ENCODE results near the gene TBC1D22A. TPM values are rescaled to one million over a fixed set of nuclear protein-coding genes. Genes with fewer than 3 reads are reported as not detected.

The TBC1D22A gene
- total RNA-seq, 2 experiments from 2014 or later = 38.5 to 41.0 TPM

GRCh38 chr22:46879083-46879482 is 116.6 kb downstream of the TBC1D22A start:
- no peak overlapping the region for H3K27ac Mint-ChIP-seq
- CTCF ChIA-PET = no interaction called here

DNA sequence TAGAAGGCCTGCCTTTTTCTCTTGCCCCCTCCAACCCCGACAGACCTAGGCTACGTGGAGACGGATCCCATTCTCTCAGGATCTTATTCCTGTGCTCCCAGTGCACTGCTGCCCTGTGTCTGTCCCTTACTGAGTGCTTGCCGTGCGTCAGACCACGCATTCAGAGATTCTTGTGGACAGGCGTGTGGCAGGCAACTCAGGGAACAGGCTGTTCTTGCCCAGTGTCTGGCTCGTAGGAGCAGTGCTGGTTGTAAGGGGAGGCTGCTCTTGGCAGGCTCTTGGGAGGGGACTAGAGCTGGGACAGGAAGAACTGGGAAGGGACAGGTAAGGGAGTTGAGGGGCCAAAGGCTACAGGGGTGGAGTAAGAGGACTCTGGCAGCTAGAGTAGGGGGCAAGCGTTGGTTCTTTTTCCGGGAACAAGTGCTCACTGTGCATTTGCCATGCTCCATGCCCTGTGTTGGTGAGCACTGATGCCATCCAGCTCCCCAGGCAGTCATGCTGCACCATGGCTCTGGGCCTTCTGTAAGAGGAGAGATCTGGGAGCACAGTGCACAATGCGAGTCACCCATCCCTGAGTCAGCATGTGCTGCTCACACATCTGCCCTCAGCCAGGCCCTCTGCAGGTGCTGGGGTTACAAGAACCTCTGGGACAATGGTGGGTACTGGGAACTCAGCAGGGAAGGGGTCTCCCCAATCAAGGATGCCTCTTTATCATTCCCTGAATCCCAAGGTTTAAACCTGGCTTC is 119.1 kb downstream of the TBC1D22A start:
- POLR2A ChIA-PET = no interaction called here
- no peak overlapping the region for H3K4me3 Mint-ChIP-seq
- no peaks in the 10 kb centered on the region for H3K9me3 Mint-ChIP-seq
- H3K36me3 Mint-ChIP-seq (ENCODE audit: low read depth) = peaks cover 2% of the 10 kb centered on the region
- DNase-seq = no peak
- H3K27ac Mint-ChIP-seq = no peak overlapping the region
- CTCF ChIA-PET = no interaction called here
- H3K4me1 Mint-ChIP-seq = peaks cover 1% of the 10 kb centered on the region
- no peaks in the 10 kb centered on the region for H3K27me3 Mint-ChIP-seq

More at GRCh38 chr22:46879083-46879482, 116.6 kb downstream of the TBC1D22A start:
- POLR2A ChIA-PET = no interaction called here
- no peaks in the 10 kb centered on the region for H3K27me3 Mint-ChIP-seq
- no peak for DNase-seq
- no peak overlapping the region for H3K4me3 Mint-ChIP-seq
- H3K4me1 Mint-ChIP-seq = peaks cover 3% of the 10 kb centered on the region
- no peaks in the 10 kb centered on the region for H3K9me3 Mint-ChIP-seq
- peaks cover 5% of the 10 kb centered on the region for H3K36me3 Mint-ChIP-seq (ENCODE audit: low read depth)

- ChIA-PET CTCF (no interaction called here), POLR2A (no interaction called here)
- no peak overlapping the region for H3K4me3 Mint-ChIP-seq
- no peak for DNase-seq
- peaks cover 2% of the 10 kb centered on the region for H3K36me3 Mint-ChIP-seq (ENCODE audit: low read depth)
- no peaks in the 10 kb centered on the region for H3K9me3 Mint-ChIP-seq
- H3K27ac Mint-ChIP-seq = no peak overlapping the region
- no peaks in the 10 kb centered on the region for H3K4me1 Mint-ChIP-seq
- no peaks in the 10 kb centered on the region for H3K27me3 Mint-ChIP-seq
These were observed 120.9 kb downstream of the TBC1D22A start for GRCh38 chr22:46883092-46883910.

- no peak for DNase-seq
- ChIA-PET CTCF (no interaction called here), POLR2A (no interaction called here)
- H3K4me3 Mint-ChIP-seq = no peak overlapping the region
- H3K27me3 Mint-ChIP-seq = no peaks in the 10 kb centered on the region
- no peaks in the 10 kb centered on the region for H3K9me3 Mint-ChIP-seq
- no peak overlapping the region for H3K27ac Mint-ChIP-seq
- H3K36me3 Mint-ChIP-seq (ENCODE audit: low read depth) = peaks cover 6% of the 10 kb centered on the region
- H3K4me1 Mint-ChIP-seq = no peaks in the 10 kb centered on the region
These were observed 121.9 kb downstream of the TBC1D22A start for GRCh38 chr22:46884365-46884764.

DNA sequence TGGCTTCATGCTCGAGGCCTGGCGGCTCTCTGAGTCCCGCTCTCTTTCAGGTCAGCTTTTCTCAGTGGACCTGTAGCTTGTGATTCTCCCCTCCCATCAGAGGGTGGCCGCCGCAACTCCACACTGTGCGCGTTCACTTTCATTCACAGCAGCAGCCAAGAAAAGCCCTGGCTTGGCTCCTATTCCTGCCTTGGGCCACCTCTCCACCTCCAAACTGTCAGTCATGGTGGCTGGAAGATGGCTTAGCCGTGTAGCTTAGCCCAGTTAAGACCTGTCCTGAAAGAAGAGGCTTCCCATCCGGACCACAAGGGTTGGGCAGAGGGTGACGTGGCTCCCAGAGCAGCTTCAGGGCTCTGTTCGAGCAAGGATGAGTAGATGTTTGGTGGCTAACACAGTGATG is 125.5 kb downstream of the TBC1D22A start:
- CTCF ChIA-PET = no interaction called here

GRCh38 chr22:46890819-46891218 is 128.4 kb downstream of the TBC1D22A start:
- no peak for DNase-seq
- Mint-ChIP-seq H3K4me1 (no peaks in the 10 kb centered on the region), H3K9me3 (no peaks in the 10 kb centered on the region), H3K36me3 (ENCODE audit: low read depth) (peaks cover 20% of the 10 kb centered on the region), H3K4me3 (no peak overlapping the region), H3K27ac (no peak overlapping the region), H3K27me3 (no peaks in the 10 kb centered on the region)
- CTCF ChIA-PET = no interaction called here
- POLR2A ChIA-PET = no interaction called here

More for the DNA sequence above, 125.5 kb downstream of the TBC1D22A start:
- Mint-ChIP-seq H3K27ac (no peak overlapping the region), H3K9me3 (no peaks in the 10 kb centered on the region), H3K27me3 (no peaks in the 10 kb centered on the region), H3K36me3 (ENCODE audit: low read depth) (peaks cover 9% of the 10 kb centered on the region), H3K4me3 (no peak overlapping the region), H3K4me1 (no peaks in the 10 kb centered on the region)
- POLR2A ChIA-PET = no interaction called here
- no peak for DNase-seq

DNA sequence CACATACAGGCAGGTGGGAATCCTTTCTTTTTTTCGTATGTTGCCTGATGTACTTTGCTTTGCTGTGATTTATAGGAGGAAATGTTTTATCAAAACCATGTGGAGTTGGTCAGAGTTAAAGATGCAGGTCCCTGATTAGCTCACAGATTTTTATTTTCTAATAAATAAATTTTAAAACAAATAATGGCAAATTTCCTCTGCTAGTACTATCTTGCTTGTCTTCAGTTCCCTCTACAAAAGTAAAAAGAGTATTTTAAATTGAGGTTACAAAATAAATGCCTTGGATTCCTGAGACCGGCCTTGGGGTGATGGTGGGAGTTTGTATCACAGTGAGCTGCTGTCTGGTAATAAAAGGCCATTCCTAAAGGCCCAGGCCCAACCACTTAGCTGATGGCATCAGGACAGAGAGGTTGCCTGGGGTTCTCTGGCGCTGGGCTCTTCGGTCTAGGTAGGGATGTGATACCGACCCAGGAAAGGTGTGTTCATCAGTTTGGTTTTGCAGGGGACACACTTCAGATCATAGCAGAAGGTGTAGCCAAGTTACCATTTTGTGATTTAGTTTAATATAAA is 129.0 kb downstream of the TBC1D22A start:
- Mint-ChIP-seq H3K9me3 (no peaks in the 10 kb centered on the region), H3K27me3 (no peaks in the 10 kb centered on the region), H3K36me3 (ENCODE audit: low read depth) (peaks cover 26% of the 10 kb centered on the region), H3K4me3 (no peak overlapping the region), H3K27ac (no peak overlapping the region), H3K4me1 (peaks cover 2% of the 10 kb centered on the region)
- POLR2A ChIA-PET = no interaction called here
- no peak for DNase-seq
- CTCF ChIA-PET = no interaction called here

GRCh38 chr22:46892866-46893265 is 130.4 kb downstream of the TBC1D22A start:
- H3K9me3 Mint-ChIP-seq = no peaks in the 10 kb centered on the region
- no peak overlapping the region for H3K4me3 Mint-ChIP-seq
- no peak overlapping the region for H3K27ac Mint-ChIP-seq
- ChIA-PET CTCF (no interaction called here), POLR2A (no interaction called here)
- H3K27me3 Mint-ChIP-seq = no peaks in the 10 kb centered on the region
- peaks cover 2% of the 10 kb centered on the region for H3K4me1 Mint-ChIP-seq
- H3K36me3 Mint-ChIP-seq (ENCODE audit: low read depth) = peaks cover 31% of the 10 kb centered on the region
- no peak for DNase-seq

- no peak overlapping the region for H3K4me3 Mint-ChIP-seq
- no peak overlapping the region for H3K27ac Mint-ChIP-seq
- peaks cover 2% of the 10 kb centered on the region for H3K4me1 Mint-ChIP-seq
- POLR2A ChIA-PET = no interaction called here
- no peaks in the 10 kb centered on the region for H3K27me3 Mint-ChIP-seq
- H3K36me3 Mint-ChIP-seq (ENCODE audit: low read depth) = peaks cover 29% of the 10 kb centered on the region
- CTCF ChIA-PET = no interaction called here
- no peak for DNase-seq
- no peaks in the 10 kb centered on the region for H3K9me3 Mint-ChIP-seq
These were observed 131.0 kb downstream of the TBC1D22A start for GRCh38 chr22:46893281-46894020.

GRCh38 chr22:46894081-46894671 is 131.7 kb downstream of the TBC1D22A start:
- no peak overlapping the region for H3K27ac Mint-ChIP-seq
- peaks cover 29% of the 10 kb centered on the region for H3K36me3 Mint-ChIP-seq (ENCODE audit: low read depth)
- no peak overlapping the region for H3K4me3 Mint-ChIP-seq
- no peaks in the 10 kb centered on the region for H3K9me3 Mint-ChIP-seq
- H3K27me3 Mint-ChIP-seq = no peaks in the 10 kb centered on the region
- no peak for DNase-seq
- H3K4me1 Mint-ChIP-seq = peaks cover 2% of the 10 kb centered on the region
- POLR2A ChIA-PET = no interaction called here
- CTCF ChIA-PET = no interaction called here

DNA sequence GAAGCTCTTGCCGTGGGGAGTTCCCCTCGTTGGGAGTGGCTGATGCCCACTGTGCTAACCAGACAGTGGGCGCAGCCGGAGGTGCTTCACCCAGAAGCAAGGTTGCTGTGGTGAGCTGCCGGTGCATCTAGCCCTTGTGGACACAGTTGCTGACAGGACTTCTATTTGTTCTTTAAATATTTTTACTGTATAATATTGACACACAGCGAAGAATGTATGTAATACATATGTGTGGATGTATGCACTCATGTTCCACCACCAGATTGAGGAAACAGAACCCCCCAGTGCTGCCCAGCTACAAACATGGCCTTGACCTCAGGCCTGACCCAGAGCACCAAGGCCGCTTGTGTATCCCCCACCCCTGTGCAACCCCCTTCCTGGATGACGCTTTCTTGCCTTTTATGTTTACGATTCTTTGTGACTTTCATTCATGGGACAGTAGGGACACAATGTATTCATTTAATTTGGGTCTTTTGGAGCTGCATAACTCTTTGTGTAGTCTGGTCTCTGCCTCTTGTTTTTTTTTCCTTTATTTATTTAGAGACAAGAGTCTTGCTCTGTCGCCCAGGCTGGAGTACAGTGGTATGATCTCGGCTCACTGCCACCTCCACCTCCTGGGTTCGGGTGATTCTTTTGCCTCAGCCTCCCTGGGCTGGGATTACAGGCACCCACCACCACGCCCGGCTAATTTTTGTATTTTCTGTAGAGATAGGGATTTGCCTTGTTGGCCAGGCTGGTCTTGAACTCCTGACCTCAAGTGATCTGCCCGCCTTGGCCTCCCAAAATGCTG is 132.6 kb downstream of the TBC1D22A start:
- H3K4me1 Mint-ChIP-seq = peaks cover 2% of the 10 kb centered on the region
- no peaks in the 10 kb centered on the region for H3K9me3 Mint-ChIP-seq
- POLR2A ChIA-PET = no interaction called here
- H3K36me3 Mint-ChIP-seq (ENCODE audit: low read depth) = peaks cover 25% of the 10 kb centered on the region
- DNase-seq = no peak
- no peak overlapping the region for H3K4me3 Mint-ChIP-seq
- no peaks in the 10 kb centered on the region for H3K27me3 Mint-ChIP-seq
- CTCF ChIA-PET = no interaction called here
- no peak overlapping the region for H3K27ac Mint-ChIP-seq

DNA sequence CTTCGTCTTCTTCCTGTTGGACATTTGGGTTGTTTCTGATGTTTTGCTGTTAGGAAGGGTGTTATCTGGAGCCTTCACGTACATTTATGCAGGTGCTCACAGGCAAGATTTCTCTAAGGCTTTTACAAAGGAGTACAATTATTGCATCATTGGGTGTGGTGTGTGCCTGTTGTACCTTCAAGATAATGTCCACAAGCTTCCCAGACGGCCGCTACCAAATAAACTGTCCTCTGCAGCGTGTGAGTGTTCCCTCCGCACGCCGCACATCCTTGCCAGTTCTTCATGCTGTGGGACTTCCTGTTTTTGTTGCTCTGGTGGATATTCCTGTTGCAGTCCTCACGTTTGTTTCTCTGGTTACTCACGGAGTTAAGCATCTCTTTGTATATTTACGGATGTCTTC is 133.3 kb downstream of the TBC1D22A start:
- DNase-seq = no peak
- CTCF ChIA-PET = no interaction called here
- H3K27ac Mint-ChIP-seq = no peak overlapping the region
- H3K9me3 Mint-ChIP-seq = no peaks in the 10 kb centered on the region
- H3K4me3 Mint-ChIP-seq = no peak overlapping the region
- H3K4me1 Mint-ChIP-seq = peaks cover 2% of the 10 kb centered on the region
- no peaks in the 10 kb centered on the region for H3K27me3 Mint-ChIP-seq
- peaks cover 25% of the 10 kb centered on the region for H3K36me3 Mint-ChIP-seq (ENCODE audit: low read depth)
- POLR2A ChIA-PET = no interaction called here
